Right lobe of liver (tissue), 4 donors: Measurements from ENCODE around the gene KLHL6.

ENCODE experiments used
- CTCF ChIP-seq, 4 donors: fragments of 200-600 bp in 3 of 4; fragments of 450-650 bp in 1 of 4; IDR thresholded peaks; one replicate each; pipeline versions ENCODE4 v1.5.1 to v1.8.0; 2016 to 2022; ENCODE audit warnings: antibody characterized with exemption in 4 of 4, mild to moderate bottlenecking in 2 of 4
- POLR2A ChIP-seq: fragments of 450-650 bp; IDR thresholded peaks from one replicate; pipeline ENCODE4 v1.6.1; 2017; ENCODE audit warnings: antibody characterized with exemption, mild to moderate bottlenecking
- donor health status: DM: no; HTN: no; CAD: no.
- donor health status: DM: no; HTN: no; CAD: no.
- donor health status: DM: no; HTN: yes; CAD: no.

- no peak for TF ChIP-seq CTCF (IDR thresholded peaks at IDR 0.05)
- no peak for TF ChIP-seq POLR2A
These were observed 58.2 kb downstream of the KLHL6 start for GRCh38 chr3:183497313-183497712.
